ENCODE measurements around the gene RANBP3.
"Not testable (repeated sequence)": the region's sequence is repeated elsewhere in the genome, so short reads cannot be mapped to it uniquely, and the experiment has no call there.

Gene RANBP3

GRCh38 chr19:5874496-5874895 is 103.4 kb downstream of the RANBP3 start:
- not testable (repeated sequence) for DNase-seq

DNA sequence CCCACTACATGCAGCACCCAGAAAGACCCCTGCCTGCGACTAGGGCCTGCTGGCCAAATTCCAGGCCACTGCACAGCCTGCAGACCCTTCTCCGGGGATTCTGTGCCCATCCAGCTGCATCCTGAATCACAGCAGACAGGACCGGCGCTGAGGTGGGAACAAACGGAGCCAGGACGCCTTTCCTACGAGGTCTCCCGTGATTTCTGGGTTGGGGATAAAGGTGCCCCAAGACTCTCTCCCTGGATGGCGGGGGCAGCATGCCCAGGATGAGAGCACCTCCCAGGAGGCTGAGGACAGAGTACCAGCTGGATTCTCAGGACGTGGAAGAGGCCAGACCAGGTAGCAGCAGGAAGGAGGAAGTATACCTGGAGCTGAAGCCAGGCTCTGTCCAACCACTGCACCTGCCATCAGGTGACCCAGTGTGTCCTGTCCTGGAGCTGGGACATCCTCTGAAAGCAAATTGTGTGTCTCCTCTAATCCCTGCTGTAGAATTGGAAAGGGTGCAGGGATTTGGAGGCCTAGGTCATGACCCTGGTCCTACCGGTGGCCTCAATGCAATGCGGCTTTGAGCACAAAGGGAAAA is 104.2 kb downstream of the RANBP3 start:
- DNase-seq = no peak

DNA sequence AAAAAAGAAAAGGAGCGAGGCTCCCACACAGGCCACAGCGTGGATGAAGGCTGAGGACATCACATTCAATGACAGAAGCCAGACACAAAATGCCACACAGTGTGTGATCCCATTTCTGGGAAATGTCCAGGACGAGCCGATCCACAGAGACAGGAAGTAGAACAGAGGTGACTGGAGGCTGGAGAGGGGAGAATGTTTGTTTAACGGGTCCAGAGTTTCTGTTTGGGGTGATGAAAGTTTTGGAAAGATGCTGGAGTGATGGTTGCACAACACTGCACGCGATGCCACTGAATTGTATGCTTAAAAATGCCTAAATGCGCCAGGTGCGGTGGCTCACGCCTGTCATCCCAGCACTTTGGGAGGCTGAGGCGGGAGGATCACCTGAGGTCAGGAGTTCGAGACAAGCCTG is 107.0 kb downstream of the RANBP3 start:
- DNase-seq = no peak

DNA sequence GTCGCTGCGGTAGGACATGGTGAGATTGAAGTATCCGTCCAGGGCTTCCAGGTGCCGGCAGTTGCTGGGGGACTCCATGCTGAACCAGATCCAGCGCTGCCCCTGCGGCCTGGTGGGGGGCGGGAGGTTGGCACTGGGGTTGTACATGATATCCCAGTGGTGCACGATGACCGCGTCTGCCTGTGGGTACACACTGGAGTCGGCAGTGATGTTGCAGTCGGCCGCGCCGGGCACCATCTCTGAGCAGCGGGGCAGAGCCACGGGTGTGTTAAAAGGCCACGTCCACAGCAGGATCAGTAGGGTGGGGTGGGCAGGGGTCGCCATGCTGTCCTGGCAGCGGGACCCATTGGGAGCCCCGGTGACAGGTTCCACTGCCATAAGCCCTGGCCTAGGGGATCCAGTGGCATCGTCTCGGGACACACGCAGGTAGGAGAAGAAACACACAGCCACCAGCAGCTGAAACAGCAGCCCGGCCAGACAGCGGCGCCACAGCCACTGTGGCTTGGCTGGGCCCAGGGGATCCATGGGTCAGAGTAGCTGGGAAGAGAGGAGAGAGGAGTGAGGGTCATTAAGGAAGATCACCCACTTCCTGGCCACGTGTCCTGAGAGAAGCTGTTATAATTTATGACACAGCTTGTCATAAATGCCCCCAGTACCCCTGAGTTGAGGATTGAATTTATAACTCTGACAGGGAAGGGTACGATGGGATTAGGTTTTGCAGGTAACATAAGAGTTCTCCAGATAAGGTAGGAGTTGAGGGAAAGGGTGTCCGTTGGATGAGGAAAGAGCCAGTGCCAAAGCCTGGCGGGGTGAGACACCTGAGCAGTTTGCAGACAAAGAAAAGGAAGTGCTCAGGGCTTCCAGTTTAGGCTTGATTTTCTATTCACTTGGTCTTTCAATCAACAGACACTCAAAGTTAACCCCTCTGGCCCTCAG is 110.5 kb downstream of the RANBP3 start:
- no peak for DNase-seq
